H9 (cell line): ENCODE measurements around the gene ASPG. TPM values are rescaled to one million over a fixed set of nuclear protein-coding genes. Genes with fewer than 3 reads are reported as not detected.
A peak's percentile ranks its signal among the peaks of the same experiment; 100 is the strongest.

Source experiments
- DNase-seq: peaks from one replicate; pipeline ENCODE4 v3.0.0-alpha.2; 2017
- H2AFZ ChIP-seq: one replicate; pipeline ENCODE4 v1.6.1; 2013; ENCODE audit warnings: mild to moderate bottlenecking, low read length, control low read depth, moderate library complexity
- H2AK5ac ChIP-seq: 2 replicates; pipeline ENCODE4 v1.6.1; 2013; ENCODE audit warnings: low read length, control low read depth, mixed read lengths; ENCODE audit not compliant: insufficient read length
- H2BK120ac ChIP-seq: one replicate; pipeline ENCODE4 v1.6.1; 2013; ENCODE audit warnings: low read depth, mild to moderate bottlenecking, low read length, control low read depth, inconsistent platforms; ENCODE audit not compliant: poor library complexity, severe bottlenecking
- H2BK12ac ChIP-seq: 2 replicates; pipeline ENCODE4 v1.6.1; 2013; ENCODE audit warnings: low read length, control low read depth, mixed read lengths, low read depth; ENCODE audit not compliant: insufficient read length
- H2BK15ac ChIP-seq: 2 replicates; pipeline ENCODE4 v1.6.1; 2013; ENCODE audit warnings: low read depth, low read length, control low read depth
- H2BK20ac ChIP-seq: one replicate; pipeline ENCODE4 v1.6.1; 2013; ENCODE audit warnings: low read depth, mild to moderate bottlenecking, low read length, control low read depth, inconsistent platforms; ENCODE audit not compliant: poor library complexity, severe bottlenecking
- H2BK5ac ChIP-seq: 2 replicates; pipeline ENCODE4 v1.6.1; 2013; ENCODE audit warnings: low read length, control low read depth, mixed read lengths; ENCODE audit not compliant: insufficient read length
- H3K14ac ChIP-seq: 2 replicates; pipeline ENCODE4 v1.6.1; 2013; ENCODE audit warnings: low read length, control low read depth; ENCODE audit not compliant: insufficient read depth
- H3K18ac ChIP-seq: 2 replicates; pipeline ENCODE4 v1.6.1; 2013; ENCODE audit warnings: low read depth, mild to moderate bottlenecking, mixed read lengths, low read length, control low read depth; ENCODE audit not compliant: insufficient read length
- H3K23ac ChIP-seq: 2 replicates; pipeline ENCODE4 v1.6.1; 2013; ENCODE audit warnings: low read length, control low read depth, mixed read lengths, low read depth; ENCODE audit not compliant: insufficient read length
- H3K23me2 ChIP-seq: 2 replicates; pipeline ENCODE4 v1.6.1; 2013; ENCODE audit warnings: low read depth, mild to moderate bottlenecking, mixed read lengths, low read length, control low read depth; ENCODE audit not compliant: insufficient read length, poor library complexity, severe bottlenecking
- H3K27ac ChIP-seq: 2 replicates; pipeline ENCODE4 v1.5.1; 2013; ENCODE audit warnings: low read length, control low read depth, mixed read lengths, low read depth; ENCODE audit not compliant: insufficient read length
- H3K27me3 ChIP-seq: 2 replicates; pipeline ENCODE4 v1.6.1; 2013; ENCODE audit warnings: low read length, control low read depth, inconsistent platforms; ENCODE audit not compliant: insufficient read depth
- H3K4ac ChIP-seq: 2 replicates; pipeline ENCODE4 v1.6.1; 2013; ENCODE audit warnings: low read depth, mild to moderate bottlenecking, control low read depth, inconsistent platforms, low read length, moderate library complexity
- H3K4me1 ChIP-seq: 2 replicates; pipeline ENCODE4 v1.6.1; 2013; ENCODE audit warnings: low read length, control low read depth, inconsistent platforms; ENCODE audit not compliant: insufficient read depth
- H3K4me2 ChIP-seq: 2 replicates; pipeline ENCODE4 v1.6.1; 2013; ENCODE audit warnings: low read length, control low read depth, mixed read lengths; ENCODE audit not compliant: insufficient read length, insufficient read depth
- H3K56ac ChIP-seq: 2 replicates; pipeline ENCODE4 v1.6.1; 2013; ENCODE audit warnings: low read depth, mild to moderate bottlenecking, mixed read lengths, low read length, control low read depth; ENCODE audit not compliant: insufficient read length
- H3K79me1 ChIP-seq: 2 replicates; pipeline ENCODE4 v1.6.1; 2013; ENCODE audit warnings: low read depth, mild to moderate bottlenecking, moderate library complexity, low read length, control low read depth, inconsistent platforms; ENCODE audit not compliant: insufficient read depth, poor library complexity, severe bottlenecking
- H3K79me2 ChIP-seq: 2 replicates; pipeline ENCODE4 v1.6.1; 2013; ENCODE audit warnings: low read length, control low read depth, inconsistent platforms; ENCODE audit not compliant: insufficient read depth
- H3K9ac ChIP-seq: 2 replicates; pipeline ENCODE4 v1.6.1; 2013; ENCODE audit warnings: low read length, control low read depth, mixed read lengths; ENCODE audit not compliant: insufficient read length; ENCODE audit errors: extremely low read depth
- H3K9me3 ChIP-seq: one replicate; pipeline ENCODE4 v1.6.1; 2013; ENCODE audit warnings: low read depth, low read length, inconsistent platforms; ENCODE audit not compliant: control insufficient read depth
- H3T11ph ChIP-seq: one replicate; pipeline ENCODE4 v1.6.1; 2013; ENCODE audit warnings: mild to moderate bottlenecking, low read length, control low read depth, inconsistent platforms
- H4K20me1 ChIP-seq: one replicate; pipeline ENCODE4 v1.6.1; 2013; ENCODE audit not compliant: control insufficient read depth, insufficient read length, insufficient read depth
- H4K5ac ChIP-seq: 2 replicates; pipeline ENCODE4 v1.6.1; 2013; ENCODE audit warnings: low read depth, mild to moderate bottlenecking, mixed read lengths, low read length, control low read depth; ENCODE audit not compliant: insufficient read length
- H4K8ac ChIP-seq: replicated peaks from 2 replicates; pipeline ENCODE4 v1.6.1; 2013; ENCODE audit warnings: low read length, control low read depth, mixed read lengths, low read depth; ENCODE audit not compliant: insufficient read length
- H4K91ac ChIP-seq: 2 replicates; pipeline ENCODE4 v1.6.1; 2013; ENCODE audit warnings: low read depth, mild to moderate bottlenecking, moderate library complexity, mixed read lengths, low read length, control low read depth; ENCODE audit not compliant: insufficient read length
- H3K27ac Mint-ChIP-seq, 3 experiments: 2 replicates in 2 of 3; 3 replicates in 1 of 3; pipeline ENCODE4 v1.8.0; 2020 to 2021; ENCODE audit warnings: mixed read lengths in 3 of 3, mild to moderate bottlenecking in 1 of 3, moderate library complexity in 1 of 3
- H3K27me3 Mint-ChIP-seq: 2 replicates; pipeline ENCODE4 v1.8.0; 2021; ENCODE audit warnings: low read depth, mild to moderate bottlenecking, moderate library complexity, mixed read lengths
- H3K36me3 Mint-ChIP-seq, 3 experiments: 2 replicates in 2 of 3; 3 replicates in 1 of 3; pipeline ENCODE4 v1.8.0; 2020 to 2021; ENCODE audit warnings: low read depth in 3 of 3, mixed read lengths in 3 of 3; ENCODE audit not compliant: insufficient read depth in 1 of 3
- H3K4me1 Mint-ChIP-seq, 2 experiments: 2 replicates each; pipeline ENCODE4 v1.8.0; 2020; ENCODE audit warnings: mixed read lengths in 2 of 2
- H3K4me3 Mint-ChIP-seq, 2 experiments: 2 replicates in 1 of 2; 3 replicates in 1 of 2; pipeline ENCODE4 v1.8.0; 2020 to 2021; ENCODE audit warnings: mild to moderate bottlenecking in 2 of 2, mixed read lengths in 2 of 2, moderate library complexity in 1 of 2
- H3K9me3 Mint-ChIP-seq, 2 experiments: 2 replicates in 1 of 2; 3 replicates in 1 of 2; pipeline ENCODE4 v1.8.0; 2020; ENCODE audit warnings: mild to moderate bottlenecking in 2 of 2, mixed read lengths in 2 of 2, moderate library complexity in 1 of 2
- WGBS: extraction: QIAGEN DNeasy Blood & Tissue Kit; methylation state at CpG from one replicate; pipeline ENCODE4 v1.1.7; 2013; ENCODE audit warnings: missing lambda C conversion rate, low lambda C conversion rate, mixed read lengths; ENCODE audit not compliant: insufficient read length; ENCODE audit errors: extremely low coverage; 5-methylcytosine and 5-hydroxymethylcytosine counted together
- total RNA-seq: library from RNA; stranded (reverse); gene quantifications from 2 replicates; pipeline ENCODE4 v1.2.1, GENCODE V29; 2021
- TF ChIP-seq, protein P1 (sequence below): fragments of 200-600 bp; sonication (generic); conservative IDR thresholded peaks from 3 replicates; pipeline ENCODE4 v1.8.0; 2021; ENCODE audit warnings: antibody characterized with exemption, mild to moderate bottlenecking

ASPG gene
- total RNA-seq, 1 experiment from 2014 or later: 0.33 TPM

DNA sequence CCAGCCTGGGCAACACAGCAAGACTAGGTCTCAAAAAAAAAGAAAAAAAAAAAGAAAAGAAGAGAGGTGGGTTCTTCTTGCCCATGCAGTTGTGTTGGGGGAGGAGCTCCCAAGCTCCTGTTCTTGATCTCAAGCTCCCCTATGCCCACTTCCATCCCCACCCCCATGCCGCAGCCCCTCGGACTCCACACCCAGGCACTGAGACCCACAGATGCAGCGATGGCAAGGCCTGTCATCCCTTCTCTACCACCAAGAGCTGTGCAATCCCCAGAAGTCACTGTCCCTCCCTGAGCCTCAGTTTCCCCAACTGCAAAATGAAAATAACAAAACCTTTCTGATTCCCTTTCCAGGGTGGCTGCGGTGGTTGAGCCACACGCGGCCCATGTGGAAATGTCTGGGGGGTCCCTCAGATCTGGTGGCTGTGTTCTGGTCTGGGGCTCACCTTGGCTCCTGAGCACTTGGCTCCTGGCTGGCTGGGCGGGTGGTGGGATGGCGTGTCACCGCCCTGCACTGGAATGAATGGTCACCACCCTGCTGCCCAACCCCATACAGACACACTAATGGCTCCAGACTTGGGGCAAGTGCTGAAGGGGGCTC, 30.3 kb downstream of the ASPG start:
- Histone ChIP-seq H3K9me3 (no peaks in the 10 kb centered on the region), H4K91ac (no peak overlapping the region), H3K14ac (no peak overlapping the region), H2BK5ac (no peak overlapping the region), H3K18ac (no peak overlapping the region), H3K27ac (no peak overlapping the region), H2BK12ac (no peak overlapping the region), H3T11ph (no peak overlapping the region), H2AFZ (no peak overlapping the region), H3K9ac (no peak overlapping the region), H3K4me1 (no peaks in the 10 kb centered on the region; the same call in 1 of the 2 replicates), H3K79me1 (no peaks in the 10 kb centered on the region), H3K4ac (no peak overlapping the region), H3K79me2 (no peaks in the 10 kb centered on the region), H2AK5ac (no peak overlapping the region), H2BK15ac (no peak overlapping the region), H3K23ac (no peak overlapping the region), H3K23me2 (peaks cover 7% of the 10 kb centered on the region), H3K4me2 (no peak overlapping the region), H4K20me1 (no peaks in the 10 kb centered on the region), H2BK120ac (no peak overlapping the region), H4K8ac (no peak overlapping the region), H3K27me3 (peaks cover 7% of the 10 kb centered on the region; the same call in 1 of the 2 replicates), H3K56ac (no peak overlapping the region), H4K5ac (no peak overlapping the region), H2BK20ac (no peak overlapping the region)
- DNase-seq: no peak
- no peak overlapping the region for H3K27ac Mint-ChIP-seq
- H3K27me3 Mint-ChIP-seq: peaks cover 59% of the 10 kb centered on the region
- peaks cover 0 to 2% of the 10 kb centered on the region in 2 experiments; a peak in 1 of 4 replicates for H3K4me1 Mint-ChIP-seq
- peak overlapping the region; percentile 32 to 63; a peak in 3 of 5 replicates for H3K4me3 Mint-ChIP-seq
- TF ChIP-seq, protein P1, sequence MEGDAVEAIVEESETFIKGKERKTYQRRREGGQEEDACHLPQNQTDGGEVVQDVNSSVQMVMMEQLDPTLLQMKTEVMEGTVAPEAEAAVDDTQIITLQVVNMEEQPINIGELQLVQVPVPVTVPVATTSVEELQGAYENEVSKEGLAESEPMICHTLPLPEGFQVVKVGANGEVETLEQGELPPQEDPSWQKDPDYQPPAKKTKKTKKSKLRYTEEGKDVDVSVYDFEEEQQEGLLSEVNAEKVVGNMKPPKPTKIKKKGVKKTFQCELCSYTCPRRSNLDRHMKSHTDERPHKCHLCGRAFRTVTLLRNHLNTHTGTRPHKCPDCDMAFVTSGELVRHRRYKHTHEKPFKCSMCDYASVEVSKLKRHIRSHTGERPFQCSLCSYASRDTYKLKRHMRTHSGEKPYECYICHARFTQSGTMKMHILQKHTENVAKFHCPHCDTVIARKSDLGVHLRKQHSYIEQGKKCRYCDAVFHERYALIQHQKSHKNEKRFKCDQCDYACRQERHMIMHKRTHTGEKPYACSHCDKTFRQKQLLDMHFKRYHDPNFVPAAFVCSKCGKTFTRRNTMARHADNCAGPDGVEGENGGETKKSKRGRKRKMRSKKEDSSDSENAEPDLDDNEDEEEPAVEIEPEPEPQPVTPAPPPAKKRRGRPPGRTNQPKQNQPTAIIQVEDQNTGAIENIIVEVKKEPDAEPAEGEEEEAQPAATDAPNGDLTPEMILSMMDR: no peak
- no peaks in the 10 kb centered on the region; a peak in 1 of 7 replicates for H3K36me3 Mint-ChIP-seq
- H3K9me3 Mint-ChIP-seq: no peaks in the 10 kb centered on the region; a peak in 1 of 5 replicates
- no CpG with 5 or more reads among the region's 9 CpGs for WGBS
